Measurements from ENCODE around the gene ADAM19. TPM values are rescaled to one million over a fixed set of nuclear protein-coding genes. Genes with fewer than 3 reads are reported as not detected.

ADAM19 gene
- total and polyA plus RNA-seq, 2 of the 4 experiments (the other 2 are of a cell fraction) = 35.5 to 49.2 TPM

DNA sequence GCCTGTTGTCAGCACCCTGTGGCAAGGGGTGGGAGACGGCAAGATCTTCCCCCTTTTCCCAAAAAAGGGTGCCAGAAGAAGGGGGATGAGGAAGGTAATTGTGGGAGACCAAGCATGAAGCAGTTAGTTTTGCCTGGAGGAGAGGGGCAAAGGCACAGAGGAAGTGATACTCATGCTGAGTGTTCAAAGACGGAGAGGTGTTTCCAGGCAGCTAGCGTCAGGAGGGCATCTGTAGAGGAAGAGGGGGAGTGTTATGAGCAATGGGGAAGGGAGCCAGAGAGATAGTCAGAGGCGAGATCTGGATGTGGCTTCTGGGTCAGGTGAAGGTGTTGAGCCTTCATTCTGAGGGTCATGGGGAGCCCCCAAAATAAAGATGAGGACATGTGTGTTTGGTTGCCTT is 26.9 kb upstream of the ADAM19 start:
- H3K4me3 ChIP-seq (ENCODE audit: insufficient read depth, low read depth, low read length) = no peak overlapping the region
- peaks cover 8% of the 10 kb centered on the region; the same call in 1 of the 2 replicates for H3K4me1 ChIP-seq (ENCODE audit: control insufficient read depth, insufficient read depth, low read length)
- H2AK9ac ChIP-seq (replicated peaks; ENCODE audit: low read depth, low read length, poor library complexity) = no peak overlapping the region
- intact Hi-C loops (cut with micrococcal nuclease) (no loop called here), in situ Hi-C loops (cut with MboI; ENCODE audit: low sequenced_read_pairs) (no loop called here), dilution Hi-C loops (cut with HindIII; ENCODE audit: low sequenced_read_pairs, unreplicated experiment) (no loop called here)
- H2BK5ac ChIP-seq (ENCODE audit: low read depth, low read length, poor library complexity, severe bottlenecking) = peak overlapping the region; percentile 66
- H2BK15ac ChIP-seq (ENCODE audit: low read depth, low read length) = peak overlapping the region; percentile 96; the same call in 2 of the 3 replicates
- peak overlapping the region; percentile 76; the same call in 1 of the 2 replicates for H2AK5ac ChIP-seq (ENCODE audit: low read depth, low read length)
- H3K18ac ChIP-seq (ENCODE audit: low read depth, low read length) = peak overlapping the region; percentile 41; the same call in 1 of the 2 replicates
- TF ChIP-seq NFE2L2 (IDR thresholded peaks at IDR 0.05; ENCODE audit: low read depth, low read length) (no peak), POLR2A (IDR thresholded peaks at IDR 0.05; ENCODE audit: low read depth, low read length) (no peak), RAD21 (IDR thresholded peaks at IDR 0.05; ENCODE audit: low read length) (0 out of 2 replicates have a peak, but pooled peaks have one; percentile 1), BHLHE40 (IDR thresholded peaks at IDR 0.05; ENCODE audit: low read depth, low read length) (no peak), MAFK (IDR thresholded peaks at IDR 0.05; ENCODE audit: low read depth, low read length) (no peak), MXI1 (IDR thresholded peaks at IDR 0.05; ENCODE audit: borderline replicate concordance, low read depth, low read length) (no peak), RCOR1 (IDR thresholded peaks at IDR 0.05; ENCODE audit: insufficient replicate concordance, low read length) (no peak), MAZ (IDR thresholded peaks at IDR 0.05; ENCODE audit: borderline replicate concordance, low read depth, low read length) (0 out of 2 replicates have a peak, but pooled peaks have one; percentile 9), RFX5 (IDR thresholded peaks at IDR 0.05; ENCODE audit: low read depth, low read length) (no peak), SMC3 (IDR thresholded peaks at IDR 0.05; ENCODE audit: low read depth, low read length) (no peak), FOS (IDR thresholded peaks at IDR 0.05; ENCODE audit: low read depth, low read length) (no peak), CHD1 (IDR thresholded peaks at IDR 0.05; ENCODE audit: low read depth, low read length) (no peak), CEBPB (IDR thresholded peaks at IDR 0.05; ENCODE audit: low read depth, low read length) (no peak)
- TF ChIP-seq, protein P1, sequence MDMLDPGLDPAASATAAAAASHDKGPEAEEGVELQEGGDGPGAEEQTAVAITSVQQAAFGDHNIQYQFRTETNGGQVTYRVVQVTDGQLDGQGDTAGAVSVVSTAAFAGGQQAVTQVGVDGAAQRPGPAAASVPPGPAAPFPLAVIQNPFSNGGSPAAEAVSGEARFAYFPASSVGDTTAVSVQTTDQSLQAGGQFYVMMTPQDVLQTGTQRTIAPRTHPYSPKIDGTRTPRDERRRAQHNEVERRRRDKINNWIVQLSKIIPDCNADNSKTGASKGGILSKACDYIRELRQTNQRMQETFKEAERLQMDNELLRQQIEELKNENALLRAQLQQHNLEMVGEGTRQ (IDR thresholded peaks at IDR 0.05; ENCODE audit: low read depth, low read length) = no peak
- TF ChIP-seq, protein P2, sequence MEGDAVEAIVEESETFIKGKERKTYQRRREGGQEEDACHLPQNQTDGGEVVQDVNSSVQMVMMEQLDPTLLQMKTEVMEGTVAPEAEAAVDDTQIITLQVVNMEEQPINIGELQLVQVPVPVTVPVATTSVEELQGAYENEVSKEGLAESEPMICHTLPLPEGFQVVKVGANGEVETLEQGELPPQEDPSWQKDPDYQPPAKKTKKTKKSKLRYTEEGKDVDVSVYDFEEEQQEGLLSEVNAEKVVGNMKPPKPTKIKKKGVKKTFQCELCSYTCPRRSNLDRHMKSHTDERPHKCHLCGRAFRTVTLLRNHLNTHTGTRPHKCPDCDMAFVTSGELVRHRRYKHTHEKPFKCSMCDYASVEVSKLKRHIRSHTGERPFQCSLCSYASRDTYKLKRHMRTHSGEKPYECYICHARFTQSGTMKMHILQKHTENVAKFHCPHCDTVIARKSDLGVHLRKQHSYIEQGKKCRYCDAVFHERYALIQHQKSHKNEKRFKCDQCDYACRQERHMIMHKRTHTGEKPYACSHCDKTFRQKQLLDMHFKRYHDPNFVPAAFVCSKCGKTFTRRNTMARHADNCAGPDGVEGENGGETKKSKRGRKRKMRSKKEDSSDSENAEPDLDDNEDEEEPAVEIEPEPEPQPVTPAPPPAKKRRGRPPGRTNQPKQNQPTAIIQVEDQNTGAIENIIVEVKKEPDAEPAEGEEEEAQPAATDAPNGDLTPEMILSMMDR (conservative IDR thresholded peaks at IDR 0.05; ENCODE audit: low read depth, low read length) = no peak
- TF ChIP-seq, protein P3, sequence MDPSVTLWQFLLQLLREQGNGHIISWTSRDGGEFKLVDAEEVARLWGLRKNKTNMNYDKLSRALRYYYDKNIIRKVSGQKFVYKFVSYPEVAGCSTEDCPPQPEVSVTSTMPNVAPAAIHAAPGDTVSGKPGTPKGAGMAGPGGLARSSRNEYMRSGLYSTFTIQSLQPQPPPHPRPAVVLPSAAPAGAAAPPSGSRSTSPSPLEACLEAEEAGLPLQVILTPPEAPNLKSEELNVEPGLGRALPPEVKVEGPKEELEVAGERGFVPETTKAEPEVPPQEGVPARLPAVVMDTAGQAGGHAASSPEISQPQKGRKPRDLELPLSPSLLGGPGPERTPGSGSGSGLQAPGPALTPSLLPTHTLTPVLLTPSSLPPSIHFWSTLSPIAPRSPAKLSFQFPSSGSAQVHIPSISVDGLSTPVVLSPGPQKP (IDR thresholded peaks at IDR 0.05; ENCODE audit: borderline replicate concordance, low read depth, low read length) = no peak
- H3K4me2 ChIP-seq (ENCODE audit: low read depth, low read length) = no peak overlapping the region
- no peaks in the 10 kb centered on the region for H3K27me3 ChIP-seq (ENCODE audit: control insufficient read depth, insufficient read depth, low read length)
- WGBS, 2 experiments (ENCODE audit: extremely low coverage in 2 of 2, insufficient read length in 1 of 2) = 20% methylated on average over 2 of the region's 4 CpGs; no CpG with 5 or more reads in 1 of the 2 experiments
- ATAC-seq (ENCODE audit: low read depth) (no peak), DNase-seq (peak; percentile 65)
- H3K9ac ChIP-seq (ENCODE audit: low read depth, low read length) = no peak overlapping the region
- peak overlapping the region; percentile 18 to 68 for H4K8ac ChIP-seq (ENCODE audit: low read depth in 2 of 2, low read length in 2 of 2)
- H3K36me3 ChIP-seq (ENCODE audit: control insufficient read depth, insufficient read depth, low read length) = no peaks in the 10 kb centered on the region
- peak overlapping the region; percentile 41; the same call in 1 of the 2 replicates for H3K23ac ChIP-seq (ENCODE audit: low read depth, low read length)
- H2BK20ac ChIP-seq (ENCODE audit: low read depth, low read length) = peak overlapping the region; percentile 58
- no peaks in the 10 kb centered on the region for H4K20me1 ChIP-seq (ENCODE audit: insufficient read depth, low read length)
- H3K9me3 ChIP-seq (ENCODE audit: control insufficient read depth, insufficient read depth, low read length) = no peaks in the 10 kb centered on the region
- H3K14ac ChIP-seq (replicated peaks; ENCODE audit: low read depth, low read length) = peak overlapping the region; percentile 66
- peak overlapping the region; percentile 79 for H2BK120ac ChIP-seq (ENCODE audit: low read depth, low read length)
- no TSS peak for BruUV-seq (replicated peaks)
- H3K27ac ChIP-seq (ENCODE audit: insufficient read depth, low read length) = no peak overlapping the region; the same call in 1 of the 2 replicates
- peak overlapping the region; percentile 59 for H4K91ac ChIP-seq (ENCODE audit: insufficient read depth, low read depth, low read length)
- H4K5ac ChIP-seq (ENCODE audit: low read depth, low read length) = peak overlapping the region; percentile 39; the same call in 1 of the 2 replicates
- H2AFZ ChIP-seq (replicated peaks; ENCODE audit: low read length, poor library complexity) = peak overlapping the region; percentile 80
- H3K56ac ChIP-seq (ENCODE audit: extremely low read depth, insufficient read depth, low read length) = no peak overlapping the region
- ChIA-PET CTCF (no interaction called here), POLR2A (ENCODE audit: unreplicated experiment) (no interaction called here)
- H3K4ac ChIP-seq (ENCODE audit: low read depth, low read length) = peak overlapping the region; percentile 81
- H3K79me1 ChIP-seq (ENCODE audit: low read depth in 1 of 2, low read length in 2 of 2) = no peaks in the 10 kb centered on the region; a peak in 1 of 4 replicates
- peaks cover 15% of the 10 kb centered on the region for H3K9me1 ChIP-seq (ENCODE audit: insufficient read depth, low read length)
